ENCODE results near the gene CBX1. TPM values are rescaled to one million over a fixed set of nuclear protein-coding genes. Genes with fewer than 3 reads are reported as not detected.

Gene CBX1
- total RNA-seq, 1 donor from 2014 or later = 78.6 TPM

DNA sequence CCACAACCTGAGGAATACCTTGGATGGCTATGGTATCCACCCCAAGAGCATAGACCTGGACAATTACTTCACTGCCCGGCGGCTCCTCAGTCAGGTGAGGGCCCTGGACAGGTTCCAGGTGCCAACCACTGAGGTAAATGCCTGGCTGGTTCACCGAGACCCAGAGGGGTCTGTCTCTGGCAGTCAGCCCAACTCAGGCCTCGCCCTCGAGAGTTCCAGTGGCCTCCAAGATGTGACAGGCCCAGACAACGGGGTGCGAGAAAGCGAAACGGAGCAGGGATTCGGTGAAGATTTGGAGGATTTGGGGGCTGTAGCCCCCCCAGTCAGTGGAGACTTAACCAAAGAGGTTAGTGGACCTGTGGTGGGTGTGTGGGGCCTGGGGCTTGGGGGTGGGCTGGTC lies 50.0 kb downstream of the CBX1 start:
- TF ChIP-seq, protein P1, sequence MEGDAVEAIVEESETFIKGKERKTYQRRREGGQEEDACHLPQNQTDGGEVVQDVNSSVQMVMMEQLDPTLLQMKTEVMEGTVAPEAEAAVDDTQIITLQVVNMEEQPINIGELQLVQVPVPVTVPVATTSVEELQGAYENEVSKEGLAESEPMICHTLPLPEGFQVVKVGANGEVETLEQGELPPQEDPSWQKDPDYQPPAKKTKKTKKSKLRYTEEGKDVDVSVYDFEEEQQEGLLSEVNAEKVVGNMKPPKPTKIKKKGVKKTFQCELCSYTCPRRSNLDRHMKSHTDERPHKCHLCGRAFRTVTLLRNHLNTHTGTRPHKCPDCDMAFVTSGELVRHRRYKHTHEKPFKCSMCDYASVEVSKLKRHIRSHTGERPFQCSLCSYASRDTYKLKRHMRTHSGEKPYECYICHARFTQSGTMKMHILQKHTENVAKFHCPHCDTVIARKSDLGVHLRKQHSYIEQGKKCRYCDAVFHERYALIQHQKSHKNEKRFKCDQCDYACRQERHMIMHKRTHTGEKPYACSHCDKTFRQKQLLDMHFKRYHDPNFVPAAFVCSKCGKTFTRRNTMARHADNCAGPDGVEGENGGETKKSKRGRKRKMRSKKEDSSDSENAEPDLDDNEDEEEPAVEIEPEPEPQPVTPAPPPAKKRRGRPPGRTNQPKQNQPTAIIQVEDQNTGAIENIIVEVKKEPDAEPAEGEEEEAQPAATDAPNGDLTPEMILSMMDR (IDR thresholded peaks at IDR 0.05; ENCODE audit: insufficient read depth, low read length, poor library complexity, severe bottlenecking) = no peak
- Histone ChIP-seq H3K4me3 (ENCODE audit: low read depth, low read length) (no peak overlapping the region), H3K36me3 (ENCODE audit: control insufficient read depth, insufficient read depth, low read length) (no peaks in the 10 kb centered on the region), H3K27me3 (ENCODE audit: control insufficient read depth, insufficient read depth, low read length) (no peaks in the 10 kb centered on the region)
- no peak for DNase-seq (ENCODE audit: low read depth)

DNA sequence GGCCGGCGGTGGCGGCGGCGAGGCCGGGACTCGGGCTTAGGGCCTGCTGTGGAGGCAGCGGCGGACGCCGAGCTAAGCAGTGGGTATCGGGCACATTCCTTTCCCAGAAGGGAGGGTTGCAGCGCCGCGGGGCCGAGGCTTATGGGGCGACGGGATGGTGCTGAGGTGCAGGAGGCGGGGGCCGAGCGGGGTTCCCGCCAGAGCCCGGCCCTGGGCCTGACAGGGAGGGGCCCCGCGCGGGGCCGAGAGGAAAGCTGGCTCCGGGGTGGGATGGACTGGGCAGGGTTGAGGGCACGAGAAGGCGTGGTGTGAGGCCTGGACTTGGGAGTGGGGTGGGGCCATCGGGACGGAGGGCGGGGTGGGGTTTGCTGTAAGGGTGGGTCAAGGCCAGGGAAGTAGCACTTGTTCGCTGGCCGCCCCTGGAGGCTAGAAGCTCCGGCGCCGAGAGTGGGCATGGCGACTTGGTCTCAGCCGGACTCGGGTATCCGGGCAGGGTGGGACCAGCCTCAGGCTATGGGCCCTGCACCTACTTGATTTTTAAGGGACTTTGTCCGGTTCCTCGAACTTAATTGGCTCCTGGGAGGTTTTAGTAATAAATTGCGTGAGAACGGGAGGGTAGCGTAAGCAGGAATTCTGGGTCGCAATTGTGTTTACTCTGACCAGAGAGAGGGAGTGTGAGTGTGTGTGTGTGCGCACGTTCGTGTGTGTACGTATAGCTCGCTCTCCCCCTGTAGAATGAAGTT lies 52.7 kb downstream of the CBX1 start:
- Histone ChIP-seq H3K36me3 (ENCODE audit: control insufficient read depth, insufficient read depth, low read length) (no peaks in the 10 kb centered on the region), H3K4me3 (ENCODE audit: low read depth, low read length) (peak overlapping the region; percentile 79), H3K27me3 (ENCODE audit: control insufficient read depth, insufficient read depth, low read length) (no peaks in the 10 kb centered on the region)
- no peak for DNase-seq (ENCODE audit: low read depth)
- TF ChIP-seq, protein P1 (IDR thresholded peaks at IDR 0.05; ENCODE audit: insufficient read depth, low read length, poor library complexity, severe bottlenecking) = no peak

DNA sequence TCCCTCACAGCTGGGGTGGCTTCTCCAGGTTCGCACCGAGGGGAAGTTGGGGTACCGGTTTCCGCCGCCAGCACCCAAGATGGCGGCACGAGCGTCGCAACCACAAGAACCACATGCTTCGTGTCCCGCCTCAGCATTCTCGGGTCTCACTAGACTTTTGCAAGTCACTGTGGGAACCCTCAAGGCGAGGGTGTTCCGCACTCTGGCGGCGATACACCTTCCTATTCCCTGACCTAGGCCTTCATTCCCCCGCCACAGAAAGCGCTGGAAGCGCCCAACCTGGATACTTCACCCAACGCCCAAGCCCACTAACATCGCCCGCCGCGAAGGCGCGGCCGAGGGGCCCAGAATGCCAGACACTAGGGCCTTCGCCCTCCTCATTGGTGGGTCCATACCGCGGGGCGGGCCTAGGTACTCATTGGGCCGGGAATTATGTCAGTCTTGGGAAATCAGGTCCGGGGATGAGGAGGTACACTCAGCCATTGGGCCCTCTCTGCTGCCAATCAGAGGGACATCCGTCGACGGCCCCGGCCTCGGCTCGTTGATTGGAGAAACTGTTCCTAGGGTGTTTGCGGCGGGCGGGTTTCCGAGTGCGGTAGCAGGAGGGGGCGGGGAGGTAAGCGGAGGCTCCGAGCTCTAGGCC lies 53.4 kb downstream of the CBX1 start, which contains the start of gene NFE2L1:
NFE2L1 (plus strand) TSS at position 619 of the 643 bp plus-strand sequence. CDS start 2,760 bp downstream, outside the sequence.
- TF ChIP-seq, protein P1 (IDR thresholded peaks at IDR 0.05; ENCODE audit: insufficient read depth, low read length, poor library complexity, severe bottlenecking) = no peak
- Histone ChIP-seq H3K36me3 (ENCODE audit: control insufficient read depth, insufficient read depth, low read length) (no peaks in the 10 kb centered on the region), H3K27me3 (ENCODE audit: control insufficient read depth, insufficient read depth, low read length) (no peaks in the 10 kb centered on the region), H3K4me3 (ENCODE audit: low read depth, low read length) (peak within 1 kb of the TSS; percentile 79)
- DNase-seq (ENCODE audit: low read depth) = peak; percentile 98

DNA sequence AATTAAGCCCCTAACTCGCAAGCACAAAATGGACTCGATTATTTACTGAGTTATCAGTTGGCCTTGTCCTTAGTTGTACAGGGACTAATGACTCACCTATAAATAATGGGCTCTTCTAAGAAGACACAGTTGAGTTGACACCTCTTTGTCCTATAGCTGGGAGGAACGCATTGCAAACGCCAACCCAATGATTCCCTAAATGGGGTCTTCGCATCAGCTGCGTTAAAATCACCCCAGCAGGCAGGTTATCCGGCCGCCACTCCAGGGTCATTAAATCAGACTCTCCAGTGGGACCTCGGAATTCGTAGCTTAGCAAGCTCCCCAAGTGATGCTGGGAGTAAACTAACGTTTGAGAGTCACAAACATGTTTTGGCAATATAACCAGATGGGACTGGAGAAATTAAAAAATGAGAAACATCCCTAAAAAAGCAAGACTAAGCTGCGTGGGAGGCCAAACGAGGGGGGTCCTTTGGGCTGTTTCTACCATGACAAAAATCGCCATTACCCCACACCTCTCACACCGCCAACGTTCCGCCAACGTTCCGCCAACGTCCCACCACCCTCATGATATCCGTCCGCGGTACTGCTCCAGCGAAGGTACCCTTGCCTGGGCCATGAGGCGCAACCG lies 54.1 kb downstream of the CBX1 start:
- TF ChIP-seq, protein P1 (IDR thresholded peaks at IDR 0.05; ENCODE audit: insufficient read depth, low read length, poor library complexity, severe bottlenecking) = no peak
- DNase-seq (ENCODE audit: low read depth) = no peak
- Histone ChIP-seq H3K27me3 (ENCODE audit: control insufficient read depth, insufficient read depth, low read length) (no peaks in the 10 kb centered on the region), H3K36me3 (ENCODE audit: control insufficient read depth, insufficient read depth, low read length) (no peaks in the 10 kb centered on the region), H3K4me3 (ENCODE audit: low read depth, low read length) (peak overlapping the region; percentile 66)

DNA sequence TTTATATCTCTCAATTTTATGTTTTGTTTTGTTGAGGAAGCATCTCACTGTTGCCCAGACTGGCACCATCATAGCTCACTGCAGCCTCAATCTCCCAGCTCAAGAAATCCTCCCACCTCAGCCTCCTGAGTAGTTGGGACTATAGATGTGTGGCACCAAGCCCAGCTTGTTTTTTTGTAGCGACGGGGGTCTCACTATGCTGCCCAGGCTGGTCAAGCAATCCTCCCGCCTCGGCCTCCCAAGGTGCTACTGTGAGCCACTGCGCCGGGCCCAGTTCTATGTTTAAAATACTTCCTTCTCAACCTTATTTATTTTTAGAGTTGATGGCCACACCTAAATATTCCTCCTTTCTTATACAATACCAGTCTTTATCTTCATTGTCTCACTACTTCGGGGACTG lies 55.0 kb downstream of the CBX1 start:
- TF ChIP-seq, protein P1 (IDR thresholded peaks at IDR 0.05; ENCODE audit: insufficient read depth, low read length, poor library complexity, severe bottlenecking) = no peak
- Histone ChIP-seq H3K36me3 (ENCODE audit: control insufficient read depth, insufficient read depth, low read length) (no peaks in the 10 kb centered on the region), H3K4me3 (ENCODE audit: low read depth, low read length) (no peak overlapping the region), H3K27me3 (ENCODE audit: control insufficient read depth, insufficient read depth, low read length) (no peaks in the 10 kb centered on the region)
- DNase-seq (ENCODE audit: low read depth) = no peak

All from kidney epithelial cell (primary cell).